Measurements from ENCODE around the gene GRM2. TPM values are rescaled to one million over a fixed set of nuclear protein-coding genes. Genes with fewer than 3 reads are reported as not detected.

The GRM2 gene
- total RNA-seq, 1 experiment from 2014 or later: 0.07 TPM

- intact Hi-C loops (cut with micrococcal nuclease): no loop called here
- H3K4me3 ChIP-seq (ENCODE audit: low read length): no peak overlapping the region
- H2AFZ ChIP-seq (ENCODE audit: low read length): no peak overlapping the region
- no peaks in the 10 kb centered on the region for H3K9me2 ChIP-seq (replicated peaks; ENCODE audit: low read length)
- TF ChIP-seq, protein P1, sequence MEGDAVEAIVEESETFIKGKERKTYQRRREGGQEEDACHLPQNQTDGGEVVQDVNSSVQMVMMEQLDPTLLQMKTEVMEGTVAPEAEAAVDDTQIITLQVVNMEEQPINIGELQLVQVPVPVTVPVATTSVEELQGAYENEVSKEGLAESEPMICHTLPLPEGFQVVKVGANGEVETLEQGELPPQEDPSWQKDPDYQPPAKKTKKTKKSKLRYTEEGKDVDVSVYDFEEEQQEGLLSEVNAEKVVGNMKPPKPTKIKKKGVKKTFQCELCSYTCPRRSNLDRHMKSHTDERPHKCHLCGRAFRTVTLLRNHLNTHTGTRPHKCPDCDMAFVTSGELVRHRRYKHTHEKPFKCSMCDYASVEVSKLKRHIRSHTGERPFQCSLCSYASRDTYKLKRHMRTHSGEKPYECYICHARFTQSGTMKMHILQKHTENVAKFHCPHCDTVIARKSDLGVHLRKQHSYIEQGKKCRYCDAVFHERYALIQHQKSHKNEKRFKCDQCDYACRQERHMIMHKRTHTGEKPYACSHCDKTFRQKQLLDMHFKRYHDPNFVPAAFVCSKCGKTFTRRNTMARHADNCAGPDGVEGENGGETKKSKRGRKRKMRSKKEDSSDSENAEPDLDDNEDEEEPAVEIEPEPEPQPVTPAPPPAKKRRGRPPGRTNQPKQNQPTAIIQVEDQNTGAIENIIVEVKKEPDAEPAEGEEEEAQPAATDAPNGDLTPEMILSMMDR (conservative IDR thresholded peaks at IDR 0.05; ENCODE audit: low read depth, low read length): no peak
- TF ChIP-seq EZH2 (IDR thresholded peaks at IDR 0.05; ENCODE audit: low read length, unreplicated experiment): no peak
- no peak for TF ChIP-seq EZH2phosphoT487 (IDR thresholded peaks at IDR 0.05; ENCODE audit: borderline replicate concordance, low read length)
- H3K9me3 ChIP-seq (ENCODE audit: low read length): no peaks in the 10 kb centered on the region
- H4K20me1 ChIP-seq (ENCODE audit: low read length): no peaks in the 10 kb centered on the region
- no peaks in the 10 kb centered on the region for H3K79me2 ChIP-seq (ENCODE audit: low read length)
- peaks cover 26% of the 10 kb centered on the region for H3K4me1 ChIP-seq (ENCODE audit: insufficient read depth, low read length)
- H3K27ac ChIP-seq (ENCODE audit: low read length): peak overlapping the region; percentile 17; the same call in 1 of the 2 replicates
- H3K4me2 ChIP-seq (ENCODE audit: low read length): no peak overlapping the region
- BruUV-seq (replicated peaks): no TSS peak
- peaks cover 16% of the 10 kb centered on the region; the same call in 1 of the 2 replicates for H3K36me3 ChIP-seq (ENCODE audit: low read depth, low read length)
- H3F3A ChIP-seq (ENCODE audit: low read length, unreplicated experiment): no peaks in the 10 kb centered on the region
- DNase-seq (peak; percentile 48), ATAC-seq (peak; percentile 53)
- no peaks in the 10 kb centered on the region for H3K27me3 ChIP-seq (ENCODE audit: low read length)
- ChIA-PET POLR2A (ENCODE audit: unreplicated experiment) (no interaction called here), CTCF (interaction anchor here (0.6 kb wide), 2 partner anchors 456 to 726 kb away, joined by 8 to 10 read pairs; no protein-coding TSS in a partner anchor)
- no peak overlapping the region for H3K9ac ChIP-seq (ENCODE audit: low read length)
Measured at GRCh38 chr3:51686512-51687215, 20.2 kb upstream of the GRM2 start.

DNA sequence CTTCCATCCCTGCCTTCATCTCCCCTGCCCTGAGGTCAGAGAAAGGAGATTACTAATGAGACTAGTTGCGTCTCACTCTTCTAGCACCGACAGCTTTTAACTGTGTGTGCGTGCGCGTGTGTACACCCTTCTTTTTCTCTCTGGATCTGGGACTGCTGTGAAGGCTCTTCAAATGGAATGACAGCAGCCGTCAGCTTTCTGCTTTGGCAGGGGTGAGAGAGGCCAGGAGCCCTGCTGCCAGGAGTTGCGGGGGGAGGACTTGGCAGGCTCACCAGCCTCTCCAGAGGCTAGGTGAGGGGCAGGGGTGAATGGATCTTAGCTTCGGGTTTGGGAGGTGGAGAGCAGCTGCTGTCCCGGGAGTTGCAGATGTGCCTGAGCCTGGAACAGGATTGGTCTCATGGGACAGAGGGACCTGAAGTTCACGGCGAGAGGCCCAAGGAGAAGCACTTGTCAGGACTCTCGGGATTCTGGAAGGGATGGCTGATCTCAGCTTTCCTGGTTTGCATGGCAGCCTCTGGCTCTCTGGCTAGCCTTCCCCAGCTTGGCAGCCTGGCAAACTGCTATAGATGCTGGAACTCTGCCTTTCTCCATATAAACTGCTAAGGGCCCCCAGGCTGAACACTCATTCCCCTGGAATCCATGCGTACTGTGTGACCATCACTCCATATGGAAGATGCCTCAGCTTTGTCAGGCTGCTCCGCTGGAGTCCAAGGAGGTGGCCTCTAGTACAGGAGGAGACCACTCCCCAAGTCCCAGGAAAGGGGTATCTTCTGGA is 19.2 kb upstream of the GRM2 start:
- Histone ChIP-seq H3K4me2 (ENCODE audit: low read length) (no peak overlapping the region), H3K27me3 (ENCODE audit: low read length) (no peaks in the 10 kb centered on the region), H3F3A (ENCODE audit: low read length, unreplicated experiment) (no peaks in the 10 kb centered on the region), H3K27ac (ENCODE audit: low read length) (peak overlapping the region; percentile 17; the same call in 1 of the 2 replicates), H3K36me3 (ENCODE audit: low read depth, low read length) (peaks cover 14% of the 10 kb centered on the region; the same call in 1 of the 2 replicates), H3K4me1 (ENCODE audit: insufficient read depth, low read length) (peaks cover 23% of the 10 kb centered on the region), H3K79me2 (ENCODE audit: low read length) (no peaks in the 10 kb centered on the region), H3K9me2 (replicated peaks; ENCODE audit: low read length) (no peaks in the 10 kb centered on the region), H3K9ac (ENCODE audit: low read length) (no peak overlapping the region), H2AFZ (ENCODE audit: low read length) (no peak overlapping the region), H3K9me3 (ENCODE audit: low read length) (no peaks in the 10 kb centered on the region), H3K4me3 (ENCODE audit: low read length) (no peak overlapping the region), H4K20me1 (ENCODE audit: low read length) (no peaks in the 10 kb centered on the region)
- TF ChIP-seq, protein P1 (conservative IDR thresholded peaks at IDR 0.05; ENCODE audit: low read depth, low read length): no peak
- TF ChIP-seq EZH2 (IDR thresholded peaks at IDR 0.05; ENCODE audit: low read length, unreplicated experiment) (no peak), EZH2phosphoT487 (IDR thresholded peaks at IDR 0.05; ENCODE audit: borderline replicate concordance, low read length) (no peak)
- POLR2A ChIA-PET (ENCODE audit: unreplicated experiment): interaction anchor here (0.6 kb wide), 1 partner anchor 189 kb away, joined by 3 read pairs; no protein-coding TSS in a partner anchor
- peak; percentile 72 for ATAC-seq
- intact Hi-C loops (cut with micrococcal nuclease): no loop called here
- no TSS peak for BruUV-seq (replicated peaks)
- DNase-seq: peak; percentile 71
- CTCF ChIA-PET: no interaction called here

Data from PC-3 (cell line).